AG09309 (cell line): Measurements from ENCODE around the gene COL6A1.
"Not testable (repeated sequence)": the region's sequence is repeated elsewhere in the genome, so short reads cannot be mapped to it uniquely, and the experiment has no call there.

Experiments
- DNase-seq: peaks from one replicate; pipeline ENCODE4 v3.0.0-alpha.2; 2010; ENCODE audit warnings: low read depth
- H3K4me3 ChIP-seq: 2 replicates; pipeline ENCODE4 v1.5.1; 2011; ENCODE audit warnings: mild to moderate bottlenecking, low read depth, low read length, moderate library complexity; ENCODE audit not compliant: control insufficient read depth
- TF ChIP-seq, protein P1 (sequence below): IDR thresholded peaks from 2 replicates; pipeline ENCODE4 v1.5.1; 2011; ENCODE audit warnings: mild to moderate bottlenecking, low read depth, low read length, inconsistent platforms; ENCODE audit not compliant: insufficient read depth, control insufficient read depth; ENCODE audit errors: missing control alignments

The COL6A1 gene

GRCh38 chr21:46041183-46041582 is 59.6 kb downstream of the COL6A1 start:
- no peak overlapping the region for H3K4me3 ChIP-seq
- DNase-seq = no peak
- TF ChIP-seq, protein P1, sequence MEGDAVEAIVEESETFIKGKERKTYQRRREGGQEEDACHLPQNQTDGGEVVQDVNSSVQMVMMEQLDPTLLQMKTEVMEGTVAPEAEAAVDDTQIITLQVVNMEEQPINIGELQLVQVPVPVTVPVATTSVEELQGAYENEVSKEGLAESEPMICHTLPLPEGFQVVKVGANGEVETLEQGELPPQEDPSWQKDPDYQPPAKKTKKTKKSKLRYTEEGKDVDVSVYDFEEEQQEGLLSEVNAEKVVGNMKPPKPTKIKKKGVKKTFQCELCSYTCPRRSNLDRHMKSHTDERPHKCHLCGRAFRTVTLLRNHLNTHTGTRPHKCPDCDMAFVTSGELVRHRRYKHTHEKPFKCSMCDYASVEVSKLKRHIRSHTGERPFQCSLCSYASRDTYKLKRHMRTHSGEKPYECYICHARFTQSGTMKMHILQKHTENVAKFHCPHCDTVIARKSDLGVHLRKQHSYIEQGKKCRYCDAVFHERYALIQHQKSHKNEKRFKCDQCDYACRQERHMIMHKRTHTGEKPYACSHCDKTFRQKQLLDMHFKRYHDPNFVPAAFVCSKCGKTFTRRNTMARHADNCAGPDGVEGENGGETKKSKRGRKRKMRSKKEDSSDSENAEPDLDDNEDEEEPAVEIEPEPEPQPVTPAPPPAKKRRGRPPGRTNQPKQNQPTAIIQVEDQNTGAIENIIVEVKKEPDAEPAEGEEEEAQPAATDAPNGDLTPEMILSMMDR = no peak

DNA sequence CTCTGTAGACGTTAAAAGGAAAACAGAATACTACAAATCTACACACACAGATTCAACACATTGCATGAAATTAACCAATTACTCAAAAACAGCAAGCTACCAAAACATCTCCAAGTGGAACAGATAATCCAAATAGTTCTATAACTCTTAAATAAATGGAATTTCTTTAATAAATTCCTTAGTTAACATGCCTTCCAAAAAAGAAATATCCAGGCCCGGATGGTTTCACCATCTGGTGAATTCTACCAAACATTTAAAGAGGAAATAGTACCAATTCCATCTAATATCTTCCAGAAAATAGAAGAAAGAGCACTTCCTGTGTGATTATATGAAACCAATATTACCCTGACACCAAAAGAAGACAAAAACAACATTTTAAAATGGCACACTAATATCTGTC is 63.6 kb downstream of the COL6A1 start:
- TF ChIP-seq, protein P1 = no peak
- no peak overlapping the region for H3K4me3 ChIP-seq
- no peak for DNase-seq

DNA sequence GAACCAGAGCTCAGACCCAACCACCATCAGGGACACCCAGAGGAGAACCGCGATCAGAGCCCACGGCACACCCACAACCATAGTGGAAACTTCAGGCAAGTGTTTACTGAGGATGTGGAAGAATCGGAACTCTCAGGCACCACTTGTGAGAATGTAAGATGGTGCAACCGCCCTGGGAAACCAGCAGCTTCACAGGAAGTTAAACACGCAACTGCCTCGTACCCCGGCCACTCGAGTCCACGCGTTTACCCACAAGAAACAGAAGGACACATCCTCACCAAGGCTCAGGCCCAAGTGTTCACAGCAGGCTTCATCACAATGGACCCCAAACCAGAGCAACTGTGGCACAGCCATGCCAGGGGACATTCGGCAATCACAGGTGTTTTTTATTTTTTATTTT is 64.9 kb downstream of the COL6A1 start:
- no peak overlapping the region for H3K4me3 ChIP-seq
- TF ChIP-seq, protein P1 = no peak

DNA sequence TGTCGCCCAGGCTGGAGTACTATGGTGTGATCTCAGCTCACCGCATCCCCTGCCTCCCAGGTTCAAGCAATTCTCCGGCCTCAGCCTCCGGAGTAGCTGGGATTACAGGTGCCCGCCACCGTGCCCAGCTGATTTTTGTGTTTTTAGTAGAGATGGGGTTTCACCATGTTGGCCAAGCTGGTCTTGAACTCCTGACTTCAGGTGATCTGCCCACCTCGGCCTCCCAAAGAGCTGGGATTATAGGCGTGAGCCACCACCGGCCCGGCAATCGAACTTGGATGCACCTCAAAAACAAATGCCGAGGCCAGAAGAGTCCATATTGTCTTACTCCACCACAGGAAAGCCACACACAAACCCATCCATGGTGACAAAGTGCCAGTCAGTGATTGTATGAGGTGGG is 65.3 kb downstream of the COL6A1 start:
- not testable (repeated sequence) for H3K4me3 ChIP-seq, DNase-seq

More for the DNA sequence above, 64.9 kb downstream of the COL6A1 start:
- no peak for DNase-seq

- TF ChIP-seq, protein P1 = no peak
- peak; percentile 100 for DNase-seq
- no peak overlapping the region for H3K4me3 ChIP-seq
These were observed 67.6 kb downstream of the COL6A1 start for GRCh38 chr21:46048926-46049889.

- DNase-seq = no peak
- H3K4me3 ChIP-seq = no peak overlapping the region
- TF ChIP-seq, protein P1 = no peak
These were observed 68.5 kb downstream of the COL6A1 start for GRCh38 chr21:46049890-46050667.
